Measurements from ENCODE around the gene NR1D1.

GRCh38 chr17:40104594-40105486, 4.5 kb upstream of the NR1D1 start:
- TF ChIP-seq CTCF (IDR thresholded peaks at IDR 0.05 in 8 of 11, conservative IDR thresholded peaks at IDR 0.05 in 3 of 11), result no peak
- no peak for TF ChIP-seq POLR2A (IDR thresholded peaks at IDR 0.05)
